Neural progenitor cell (in vitro differentiated cells): ENCODE data around the gene BUB1.

Experiments used
- EZH2 ChIP-seq: fragments of 200-600 bp; sonication (generic); IDR thresholded peaks from 2 replicates; pipeline ENCODE4 v1.6.1; 2017; ENCODE audit warnings: antibody characterized with exemption, mild to moderate bottlenecking, moderate library complexity
- TF ChIP-seq, protein P1 (sequence below): fragments of 200-600 bp; sonication (generic); IDR thresholded peaks from 2 replicates; pipeline ENCODE4 v1.5.1; 2017; ENCODE audit warnings: antibody characterized with exemption, mild to moderate bottlenecking

DNA sequence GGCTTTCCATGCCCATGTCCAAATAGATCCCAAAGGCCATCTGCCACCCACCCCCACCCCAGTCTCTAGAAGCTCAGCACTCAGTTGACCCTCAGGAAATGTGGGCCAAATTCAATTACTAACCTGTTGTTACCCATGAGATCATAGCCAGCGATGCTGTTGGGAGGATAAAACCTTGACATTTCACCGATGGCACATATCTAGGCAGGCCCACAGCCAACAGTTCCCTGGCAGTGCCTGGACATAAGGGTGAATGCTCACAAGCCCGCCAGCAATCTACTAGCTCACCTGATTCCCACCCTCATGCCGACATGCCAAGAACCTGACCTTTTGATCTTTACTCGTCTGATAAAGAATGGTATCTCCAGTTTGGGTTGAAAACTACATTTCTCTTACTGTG is 42.7 kb upstream of the BUB1 start:
- TF ChIP-seq, protein P1, sequence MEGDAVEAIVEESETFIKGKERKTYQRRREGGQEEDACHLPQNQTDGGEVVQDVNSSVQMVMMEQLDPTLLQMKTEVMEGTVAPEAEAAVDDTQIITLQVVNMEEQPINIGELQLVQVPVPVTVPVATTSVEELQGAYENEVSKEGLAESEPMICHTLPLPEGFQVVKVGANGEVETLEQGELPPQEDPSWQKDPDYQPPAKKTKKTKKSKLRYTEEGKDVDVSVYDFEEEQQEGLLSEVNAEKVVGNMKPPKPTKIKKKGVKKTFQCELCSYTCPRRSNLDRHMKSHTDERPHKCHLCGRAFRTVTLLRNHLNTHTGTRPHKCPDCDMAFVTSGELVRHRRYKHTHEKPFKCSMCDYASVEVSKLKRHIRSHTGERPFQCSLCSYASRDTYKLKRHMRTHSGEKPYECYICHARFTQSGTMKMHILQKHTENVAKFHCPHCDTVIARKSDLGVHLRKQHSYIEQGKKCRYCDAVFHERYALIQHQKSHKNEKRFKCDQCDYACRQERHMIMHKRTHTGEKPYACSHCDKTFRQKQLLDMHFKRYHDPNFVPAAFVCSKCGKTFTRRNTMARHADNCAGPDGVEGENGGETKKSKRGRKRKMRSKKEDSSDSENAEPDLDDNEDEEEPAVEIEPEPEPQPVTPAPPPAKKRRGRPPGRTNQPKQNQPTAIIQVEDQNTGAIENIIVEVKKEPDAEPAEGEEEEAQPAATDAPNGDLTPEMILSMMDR, result no peak
- TF ChIP-seq EZH2, result no peak
